ENCODE measurements around the gene DRC3. TPM values are rescaled to one million over a fixed set of nuclear protein-coding genes. Genes with fewer than 3 reads are reported as not detected.

Gene DRC3
- polyA plus RNA-seq, 1 donor (not counting 4 experiments of a cell fraction or from before 2014, with no cell fraction given): 0.69 TPM

- no peaks in the 10 kb centered on the region for H4K20me1 ChIP-seq (ENCODE audit: control insufficient read depth, extremely low read depth, insufficient read depth, low read length)
- no peak overlapping the region for H3K9ac ChIP-seq (ENCODE audit: control insufficient read depth, extremely low read depth, insufficient read depth, low read length)
- TF ChIP-seq EZH2 (IDR thresholded peaks at IDR 0.05; ENCODE audit: low read length) (no peak), CTCF (optimal IDR thresholded peaks at IDR 0.05 in 1 of 3, IDR thresholded peaks at IDR 0.05 in 1 of 3, conservative IDR thresholded peaks at IDR 0.05 in 1 of 3; ENCODE audit: extremely low read depth in 1 of 3, insufficient read depth in 2 of 3, low read length in 3 of 3) (no peak)
- dilution Hi-C loops (cut with MboI; ENCODE audit: extremely low pct_ligation_motif_present, low sequenced_read_pairs): no loop called here
- peaks cover 2 to 10% of the 10 kb centered on the region in 2 experiments for H3K36me3 ChIP-seq (ENCODE audit: control insufficient read depth in 2 of 2, extremely low read depth in 1 of 2, insufficient read depth in 2 of 2, low read length in 2 of 2)
- H3K4me2 ChIP-seq (ENCODE audit: control insufficient read depth, extremely low read depth, insufficient read depth, low read depth, low read length): peak overlapping the region; percentile 54
- no peaks in the 10 kb centered on the region for H3K9me1 ChIP-seq (ENCODE audit: control insufficient read depth, extremely low read depth, insufficient read depth, low read length)
- H3K4me1 ChIP-seq (ENCODE audit: control insufficient read depth, extremely low read depth, insufficient read depth, low read length): peaks cover 12% of the 10 kb centered on the region
- no peak overlapping the region for H3K4me3 ChIP-seq (ENCODE audit: control insufficient read depth in 2 of 3, extremely low read depth in 1 of 3, insufficient read depth in 2 of 3, low read depth in 1 of 3, low read length in 3 of 3)
- no peaks in the 10 kb centered on the region for H3K79me2 ChIP-seq (ENCODE audit: control insufficient read depth, insufficient read depth, low read length)
- H3K27me3 ChIP-seq (ENCODE audit: control insufficient read depth, extremely low read depth, insufficient read depth, low read length): no peaks in the 10 kb centered on the region
- H3K9me3 ChIP-seq (ENCODE audit: control insufficient read depth, low read depth, low read length): no peaks in the 10 kb centered on the region
- H2AFZ ChIP-seq (ENCODE audit: control insufficient read depth, low read length): no peak overlapping the region
- DNase-seq (ENCODE audit: low read depth, low spot score) (no peak), FAIRE-seq (peak; percentile 61)
- H3K27ac ChIP-seq (ENCODE audit: control insufficient read depth, insufficient read depth, low read length): peak overlapping the region; percentile 31
Measured at GRCh38 chr17:18008496-18009268, 36.0 kb downstream of the DRC3 start.

- Histone ChIP-seq H2AFZ (ENCODE audit: control insufficient read depth, low read length) (no peak overlapping the region), H3K36me3 (ENCODE audit: control insufficient read depth in 2 of 2, extremely low read depth in 1 of 2, insufficient read depth in 2 of 2, low read length in 2 of 2) (peaks cover 2 to 10% of the 10 kb centered on the region in 2 experiments)
- FAIRE-seq: no peak
Measured at GRCh38 chr17:18009609-18010420, 37.2 kb downstream of the DRC3 start.

More at GRCh38 chr17:18009609-18010420, 37.2 kb downstream of the DRC3 start:
- H4K20me1 ChIP-seq (ENCODE audit: control insufficient read depth, extremely low read depth, insufficient read depth, low read length): no peaks in the 10 kb centered on the region
- H3K79me2 ChIP-seq (ENCODE audit: control insufficient read depth, insufficient read depth, low read length): no peaks in the 10 kb centered on the region
- TF ChIP-seq CTCF (optimal IDR thresholded peaks at IDR 0.05 in 1 of 3, IDR thresholded peaks at IDR 0.05 in 1 of 3, conservative IDR thresholded peaks at IDR 0.05 in 1 of 3; ENCODE audit: extremely low read depth in 1 of 3, insufficient read depth in 2 of 3, low read length in 3 of 3): no peak
- no peak for TF ChIP-seq EZH2 (IDR thresholded peaks at IDR 0.05; ENCODE audit: low read length)
- DNase-seq (ENCODE audit: low read depth, low spot score): no peak
- no peaks in the 10 kb centered on the region for H3K27me3 ChIP-seq (ENCODE audit: control insufficient read depth, extremely low read depth, insufficient read depth, low read length)
- peaks cover 12% of the 10 kb centered on the region for H3K4me1 ChIP-seq (ENCODE audit: control insufficient read depth, extremely low read depth, insufficient read depth, low read length)
- H3K9ac ChIP-seq (ENCODE audit: control insufficient read depth, extremely low read depth, insufficient read depth, low read length): no peak overlapping the region
- dilution Hi-C loops (cut with MboI; ENCODE audit: extremely low pct_ligation_motif_present, low sequenced_read_pairs): no loop called here
- no peak overlapping the region for H3K27ac ChIP-seq (ENCODE audit: control insufficient read depth, insufficient read depth, low read length)
- no peak overlapping the region for H3K4me2 ChIP-seq (ENCODE audit: control insufficient read depth, extremely low read depth, insufficient read depth, low read depth, low read length)
- no peaks in the 10 kb centered on the region for H3K9me1 ChIP-seq (ENCODE audit: control insufficient read depth, extremely low read depth, insufficient read depth, low read length)
- no peak overlapping the region for H3K4me3 ChIP-seq (ENCODE audit: control insufficient read depth in 2 of 3, extremely low read depth in 1 of 3, insufficient read depth in 2 of 3, low read depth in 1 of 3, low read length in 3 of 3)
- H3K9me3 ChIP-seq (ENCODE audit: control insufficient read depth, low read depth, low read length): no peaks in the 10 kb centered on the region
